Gastroesophageal sphincter (tissue), 4 donors: Measurements from ENCODE around the gene ADAM8. TPM values are rescaled to one million over a fixed set of nuclear protein-coding genes. Genes with fewer than 3 reads are reported as not detected.
A peak's percentile ranks its signal among the peaks of the same experiment; 100 is the strongest.

Experiments
- ATAC-seq: fragments of 150-250 bp; one replicate; pipeline ENCODE4 v1.9.1; 2016; ENCODE audit warnings: mild to moderate bottlenecking, moderate library complexity
- H3K27ac ChIP-seq, 4 donors: fragments of 200-600 bp; sonication (generic) in 3 of 4; 1 replicate in 3 of 4; 2 replicates in 1 of 4; pipeline ENCODE4 v1.5.1; 2016 to 2019
- H3K27me3 ChIP-seq: fragments of 200-600 bp; sonication (generic); one replicate; pipeline ENCODE4 v1.5.1; 2019
- H3K36me3 ChIP-seq, 2 donors: fragments of 200-600 bp; sonication (generic); one replicate each; pipeline ENCODE4 v1.5.1; 2019; ENCODE audit warnings: control low read depth in 1 of 2
- H3K4me1 ChIP-seq, 3 donors: fragments of 200-600 bp; sonication (generic); 1 replicate in 2 of 3; 2 replicates in 1 of 3; pipeline ENCODE4 v1.5.1; 2016 to 2019; ENCODE audit warnings: control low read depth in 2 of 3
- H3K4me3 ChIP-seq, 2 donors: fragments of 200-600 bp; sonication (generic); one replicate each; pipeline ENCODE4 v1.5.1; 2019; ENCODE audit warnings: mild to moderate bottlenecking in 1 of 2, moderate library complexity in 1 of 2
- H3K9me3 ChIP-seq, 3 donors: fragments of 200-600 bp; sonication (generic); one replicate each; pipeline ENCODE4 v1.5.1; 2017 to 2019; ENCODE audit warnings: control low read depth in 2 of 3
- EP300 ChIP-seq: sonication (generic); formaldehyde crosslinking; IDR thresholded peaks from one replicate; pipeline ENCODE4 v1.6.1; 2017; ENCODE audit warnings: antibody characterized with exemption, mild to moderate bottlenecking
- POLR2A ChIP-seq, 2 donors: fragments of 450-650 bp; IDR thresholded peaks; one replicate each; pipeline ENCODE4 v1.6.1; 2017; ENCODE audit warnings: antibody characterized with exemption in 2 of 2, mild to moderate bottlenecking in 2 of 2, moderate library complexity in 1 of 2
- POLR2AphosphoS5 ChIP-seq: sonication (generic); formaldehyde crosslinking; IDR thresholded peaks from one replicate; pipeline ENCODE4 v1.6.1; 2017; ENCODE audit warnings: antibody characterized with exemption
- WGBS, 2 donors: methylation state at CpG; one replicate each; pipeline ENCODE4 v1.1.5; 2018; ENCODE audit warnings: low coverage in 1 of 2; 5-methylcytosine and 5-hydroxymethylcytosine counted together
- total RNA-seq, 4 donors: library from RNA; depleted of rRNA; stranded (reverse); fragments of >200 nt; gene quantifications; one replicate each; pipeline ENCODE4 v1.1.0, GENCODE V29; 2016
- TF ChIP-seq, protein P1 (sequence below), 4 experiments: fragments of 200-600 bp in 2 of 4; fragments of 450-650 bp in 2 of 4; sonication (generic) in 1 of 4; IDR thresholded peaks; one replicate each; pipeline ENCODE4 v1.5.1; 2017 to 2019; ENCODE audit warnings: antibody characterized with exemption in 4 of 4, mild to moderate bottlenecking in 2 of 4, moderate library complexity in 2 of 4

Gene ADAM8
- total RNA-seq = 1 to 10 TPM; 2.0 to 6.6 (median 3.3) TPM

- peaks cover 0 to 41% of the 10 kb centered on the region in 2 donors for H3K36me3 ChIP-seq
- 11% methylated on average over 7 of the region's 63 CpGs; no CpG with 5 or more reads in 1 of the 2 donors for WGBS, 2 donors
- peaks cover 34% of the 10 kb centered on the region for H3K27me3 ChIP-seq
- peaks cover 0 to 26% (median 6%) of the 10 kb centered on the region in 3 donors for H3K4me1 ChIP-seq
- peak within 1 kb of the TSS in 1 of 2 donors; percentile 32 for H3K4me3 ChIP-seq
- ATAC-seq = no peak
- H3K27ac ChIP-seq = no peak within 1 kb of the TSS
- TF ChIP-seq POLR2A (IDR thresholded peaks at IDR 0.05) = no peak
- no peak for TF ChIP-seq POLR2AphosphoS5
- TF ChIP-seq EP300 = no peak
- TF ChIP-seq, protein P1, sequence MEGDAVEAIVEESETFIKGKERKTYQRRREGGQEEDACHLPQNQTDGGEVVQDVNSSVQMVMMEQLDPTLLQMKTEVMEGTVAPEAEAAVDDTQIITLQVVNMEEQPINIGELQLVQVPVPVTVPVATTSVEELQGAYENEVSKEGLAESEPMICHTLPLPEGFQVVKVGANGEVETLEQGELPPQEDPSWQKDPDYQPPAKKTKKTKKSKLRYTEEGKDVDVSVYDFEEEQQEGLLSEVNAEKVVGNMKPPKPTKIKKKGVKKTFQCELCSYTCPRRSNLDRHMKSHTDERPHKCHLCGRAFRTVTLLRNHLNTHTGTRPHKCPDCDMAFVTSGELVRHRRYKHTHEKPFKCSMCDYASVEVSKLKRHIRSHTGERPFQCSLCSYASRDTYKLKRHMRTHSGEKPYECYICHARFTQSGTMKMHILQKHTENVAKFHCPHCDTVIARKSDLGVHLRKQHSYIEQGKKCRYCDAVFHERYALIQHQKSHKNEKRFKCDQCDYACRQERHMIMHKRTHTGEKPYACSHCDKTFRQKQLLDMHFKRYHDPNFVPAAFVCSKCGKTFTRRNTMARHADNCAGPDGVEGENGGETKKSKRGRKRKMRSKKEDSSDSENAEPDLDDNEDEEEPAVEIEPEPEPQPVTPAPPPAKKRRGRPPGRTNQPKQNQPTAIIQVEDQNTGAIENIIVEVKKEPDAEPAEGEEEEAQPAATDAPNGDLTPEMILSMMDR (IDR thresholded peaks at IDR 0.05) = no peak
- no peaks in the 10 kb centered on the region for H3K9me3 ChIP-seq
These were observed at the start of gene ADAM8 for GRCh38 chr10:133276435-133277201. TSS of gene ADAM8 (minus strand) at chr10:133276868. CDS start at chr10:133276817, 51 bp downstream.

DNA sequence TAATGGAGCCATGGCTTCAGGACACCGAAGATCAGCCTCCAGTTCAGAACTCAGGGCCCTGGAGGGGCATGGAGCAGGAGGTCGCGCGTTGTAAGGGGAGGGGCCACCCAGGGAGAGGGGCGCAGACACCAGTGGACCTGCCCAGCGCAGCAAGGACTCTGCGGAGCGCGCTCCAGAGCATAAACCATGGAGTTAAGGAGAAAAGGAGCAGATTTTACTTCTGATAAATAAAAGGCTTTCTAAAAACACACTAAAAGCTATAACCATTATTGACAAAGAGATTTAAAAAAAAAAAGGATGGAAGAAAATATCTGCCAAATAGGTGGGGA lies 49.5 kb upstream of the ADAM8 start:
- peak overlapping the region in 1 of 4 donors; percentile 64 for H3K27ac ChIP-seq
- WGBS, 2 donors = no CpG with 5 or more reads among the region's 9 CpGs
- H3K9me3 ChIP-seq = no peaks in the 10 kb centered on the region
- TF ChIP-seq POLR2A (IDR thresholded peaks at IDR 0.05) (no peak), EP300 (no peak), POLR2AphosphoS5 (no peak)
- TF ChIP-seq, protein P1 (IDR thresholded peaks at IDR 0.05) = no peak
- peak overlapping the region in 1 of 2 donors; percentile 59 for H3K4me3 ChIP-seq
- no peaks in the 10 kb centered on the region for H3K36me3 ChIP-seq
- ATAC-seq = no peak
- peaks cover 3 to 34% (median 19%) of the 10 kb centered on the region in 3 donors for H3K4me1 ChIP-seq
- peaks cover 71% of the 10 kb centered on the region for H3K27me3 ChIP-seq

DNA sequence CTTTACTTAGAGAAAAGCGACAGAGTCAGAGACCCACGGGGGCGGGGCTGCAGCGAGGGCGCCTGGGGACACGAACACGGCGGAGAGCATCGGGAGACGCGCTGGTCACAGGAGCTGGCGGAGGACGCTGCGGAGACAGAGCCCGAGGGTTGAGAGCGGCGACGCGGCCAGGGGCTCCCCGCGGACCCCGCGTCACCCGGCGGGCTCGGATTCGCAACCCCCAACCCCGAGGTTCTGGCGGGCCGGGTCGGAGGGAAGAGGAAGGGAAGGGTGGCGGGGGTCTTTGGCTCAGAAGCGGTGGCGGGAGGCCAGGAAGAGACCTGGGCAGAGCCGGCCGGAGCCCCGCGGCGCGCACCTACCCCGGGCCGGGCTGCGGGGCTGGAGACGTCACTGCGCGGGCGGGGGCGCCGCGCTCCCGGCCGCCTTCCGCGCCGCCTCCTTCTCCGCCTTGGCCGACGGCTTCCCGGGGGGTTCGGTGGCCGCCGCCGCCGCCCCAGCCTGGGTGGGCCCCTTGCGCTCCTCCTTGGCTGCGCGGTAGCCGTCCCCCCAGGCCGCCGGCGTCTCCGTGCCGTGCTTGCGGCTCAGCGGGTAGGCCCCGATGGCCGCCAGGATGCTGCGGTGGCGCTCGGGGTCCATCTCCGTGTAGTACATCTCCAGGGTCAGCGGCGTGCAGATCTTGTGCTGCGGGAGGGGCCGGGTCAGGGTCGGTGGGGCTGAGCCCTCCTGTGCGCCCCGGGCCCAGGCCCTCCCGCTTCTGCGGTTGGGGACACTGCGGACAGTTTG lies 49.0 kb upstream of the ADAM8 start:
- 0% methylated on average over 16 of the region's 91 CpGs; no CpG with 5 or more reads in 1 of the 2 donors for WGBS, 2 donors
- H3K36me3 ChIP-seq = no peaks in the 10 kb centered on the region
- H3K9me3 ChIP-seq = no peaks in the 10 kb centered on the region
- H3K4me1 ChIP-seq = peaks cover 3 to 34% (median 19%) of the 10 kb centered on the region in 3 donors
- H3K27ac ChIP-seq = peak overlapping the region in 3 of 4 donors; percentile 28 to 64 (median 55)
- TF ChIP-seq POLR2A (IDR thresholded peaks at IDR 0.05) = no peak
- no peak for TF ChIP-seq EP300
- TF ChIP-seq POLR2AphosphoS5 = no peak
- TF ChIP-seq, protein P1 (IDR thresholded peaks at IDR 0.05) = no peak
- H3K4me3 ChIP-seq = peak overlapping the region; percentile 5 to 59
- peaks cover 71% of the 10 kb centered on the region for H3K27me3 ChIP-seq
- ATAC-seq = peak; percentile 32

- Histone ChIP-seq H3K36me3 (no peaks in the 10 kb centered on the region), H3K27me3 (peaks cover 75% of the 10 kb centered on the region), H3K4me1 (peaks cover 3 to 32% (median 19%) of the 10 kb centered on the region in 3 donors), H3K27ac (peak overlapping the region in 3 of 4 donors; percentile 28 to 64 (median 55)), H3K4me3 (peak overlapping the region in 1 of 2 donors; percentile 59), H3K9me3 (no peaks in the 10 kb centered on the region)
- 25% methylated on average over 5 of the region's 20 CpGs; no CpG with 5 or more reads in 1 of the 2 donors for WGBS, 2 donors
- no peak for ATAC-seq
- TF ChIP-seq, protein P1 (IDR thresholded peaks at IDR 0.05) = no peak
- TF ChIP-seq EP300 = no peak
- TF ChIP-seq POLR2AphosphoS5 = no peak
- TF ChIP-seq POLR2A (IDR thresholded peaks at IDR 0.05) = no peak
These were observed 48.2 kb upstream of the ADAM8 start for GRCh38 chr10:133324857-133325260.
